ENCODE data around the gene DRG1.

DNA sequence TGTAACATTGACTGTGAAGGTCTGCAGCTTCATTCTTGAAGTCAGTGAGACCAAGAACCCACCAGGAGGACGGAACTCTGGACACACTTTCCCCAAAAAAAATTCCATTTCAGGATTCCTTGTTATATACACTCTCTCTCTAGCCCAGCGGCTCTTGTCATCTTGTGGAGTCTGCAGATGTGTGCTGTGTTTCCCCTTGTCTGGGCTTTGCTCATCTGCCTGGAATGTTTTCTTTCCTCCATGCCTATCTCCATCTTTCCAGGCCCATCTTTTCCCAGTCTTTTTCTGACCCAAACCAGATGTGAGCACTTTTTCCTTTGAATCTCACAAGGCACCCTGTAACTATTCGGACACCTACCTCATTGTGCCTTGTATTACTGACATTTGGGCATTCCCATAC, 5.1 kb upstream of the DRG1 start:
- TF ChIP-seq, protein P1, sequence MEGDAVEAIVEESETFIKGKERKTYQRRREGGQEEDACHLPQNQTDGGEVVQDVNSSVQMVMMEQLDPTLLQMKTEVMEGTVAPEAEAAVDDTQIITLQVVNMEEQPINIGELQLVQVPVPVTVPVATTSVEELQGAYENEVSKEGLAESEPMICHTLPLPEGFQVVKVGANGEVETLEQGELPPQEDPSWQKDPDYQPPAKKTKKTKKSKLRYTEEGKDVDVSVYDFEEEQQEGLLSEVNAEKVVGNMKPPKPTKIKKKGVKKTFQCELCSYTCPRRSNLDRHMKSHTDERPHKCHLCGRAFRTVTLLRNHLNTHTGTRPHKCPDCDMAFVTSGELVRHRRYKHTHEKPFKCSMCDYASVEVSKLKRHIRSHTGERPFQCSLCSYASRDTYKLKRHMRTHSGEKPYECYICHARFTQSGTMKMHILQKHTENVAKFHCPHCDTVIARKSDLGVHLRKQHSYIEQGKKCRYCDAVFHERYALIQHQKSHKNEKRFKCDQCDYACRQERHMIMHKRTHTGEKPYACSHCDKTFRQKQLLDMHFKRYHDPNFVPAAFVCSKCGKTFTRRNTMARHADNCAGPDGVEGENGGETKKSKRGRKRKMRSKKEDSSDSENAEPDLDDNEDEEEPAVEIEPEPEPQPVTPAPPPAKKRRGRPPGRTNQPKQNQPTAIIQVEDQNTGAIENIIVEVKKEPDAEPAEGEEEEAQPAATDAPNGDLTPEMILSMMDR (IDR thresholded peaks at IDR 0.05; ENCODE audit: low read depth, low read length) = no peak
- TF ChIP-seq EZH2phosphoT487 (IDR thresholded peaks at IDR 0.05; ENCODE audit: low read depth) = no peak
